Spleen (tissue), 11 donors: ENCODE data around the gene EVI5L. TPM values are rescaled to one million over a fixed set of nuclear protein-coding genes. Genes with fewer than 3 reads are reported as not detected.
A peak's percentile ranks its signal among the peaks of the same experiment; 100 is the strongest.

Source experiments
- DNase-seq: peaks from one replicate; pipeline ENCODE4 v3.0.0-alpha.2; 2020
- H3K27ac ChIP-seq, 8 donors: fragments of 200-600 bp; sonication (generic) in 7 of 8; 1 replicate in 4 of 8; 2 replicates in 4 of 8; pipeline versions ENCODE4 v1.5.0 to v1.8.0; 2016 to 2021; ENCODE audit warnings: inconsistent platforms in 4 of 8, mild to moderate bottlenecking in 4 of 8, moderate library complexity in 1 of 8
- H3K27me3 ChIP-seq, 7 donors: fragments of 200-600 bp; sonication (generic) in 6 of 7; replicated peaks in 1 of 7; 1 replicate in 4 of 7; 2 replicates in 3 of 7; pipeline versions ENCODE4 v1.5.0 to v1.8.0; 2016 to 2021; ENCODE audit warnings: inconsistent platforms in 3 of 7, mild to moderate bottlenecking in 1 of 7
- H3K36me3 ChIP-seq, 6 donors: fragments of 200-600 bp; sonication (generic) in 5 of 6; 1 replicate in 4 of 6; 2 replicates in 2 of 6; pipeline versions ENCODE4 v1.5.0 to v1.8.0; 2016 to 2021; ENCODE audit warnings: inconsistent platforms in 2 of 6
- H3K4me1 ChIP-seq, 6 donors: fragments of 200-600 bp; sonication (generic) in 5 of 6; 1 replicate in 3 of 6; 2 replicates in 3 of 6; pipeline versions ENCODE4 v1.5.0 to v1.8.0; 2016 to 2021; ENCODE audit warnings: inconsistent platforms in 3 of 6
- H3K4me3 ChIP-seq, 8 donors: fragments of 200-600 bp; sonication (generic) in 7 of 8; 1 replicate in 4 of 8; 2 replicates in 4 of 8; pipeline versions ENCODE4 v1.5.0 to v1.8.0; 2016 to 2021; ENCODE audit warnings: inconsistent platforms in 4 of 8, mild to moderate bottlenecking in 4 of 8, moderate library complexity in 2 of 8
- H3K9me3 ChIP-seq, 8 donors: fragments of 200-600 bp; sonication (generic) in 7 of 8; 1 replicate in 4 of 8; 2 replicates in 4 of 8; pipeline versions ENCODE4 v1.5.0 to v1.8.0; 2016 to 2021; ENCODE audit warnings: inconsistent platforms in 4 of 8
- POLR2A ChIP-seq, 3 donors: fragments of 450-650 bp; IDR thresholded peaks; one replicate each; pipeline ENCODE4 v1.5.1; 2017; ENCODE audit warnings: antibody characterized with exemption in 3 of 3, mild to moderate bottlenecking in 1 of 3
- POLR2AphosphoS5 ChIP-seq, 3 donors: sonication (generic); formaldehyde crosslinking; IDR thresholded peaks; one replicate each; pipeline ENCODE4 v1.5.1; 2017; ENCODE audit warnings: antibody characterized with exemption in 3 of 3
- WGBS, 5 donors: extraction: QIAGEN DNeasy Blood & Tissue Kit in 3 of 5; methylation state at CpG; one replicate each; pipeline versions ENCODE4 v1.1.5 to v1.1.7; 2013 to 2018; 5-methylcytosine and 5-hydroxymethylcytosine counted together
- intact Hi-C: fragments of 100-400 bp; cut with DNase I; formaldehyde crosslinking; loops from one replicate; pipeline ENCODE4 v1.15.0; 2023; ENCODE audit warnings: low total_unique reads
- polyA plus RNA-seq, 3 donors: library from polyadenylated mRNA; stranded (reverse); fragments of 200-250 nt; gene quantifications; one replicate each; pipeline ENCODE4 v1.2.1, GENCODE V29; 2013
- total RNA-seq, 7 donors: library from RNA; depleted of rRNA in 3 of 7; stranded (reverse); fragments of >200 nt in 3 of 7; fragmentation: NEBNext Ultra II Directional in 4 of 7; extraction: Animal tissue kit (Norgen Biotek cat#: 25700) in 4 of 7; gene quantifications; one replicate each; pipeline versions ENCODE4 v1.1.0 to v1.2.1, GENCODE V29; 2016 to 2021
- TF ChIP-seq, protein P1 (sequence below), 11 experiments: fragments of 200-600 bp in 7 of 11; fragments of 450-650 bp in 4 of 11; sonication (generic) in 4 of 11; IDR thresholded peaks in 8 of 11; conservative IDR thresholded peaks in 3 of 11; 1 replicate in 7 of 11; 2 replicates in 4 of 11; pipeline versions ENCODE4 v1.4.0 to v1.8.0; 2016 to 2021; ENCODE audit warnings: antibody characterized with exemption in 11 of 11, inconsistent platforms in 4 of 11, mild to moderate bottlenecking in 1 of 11
- donor health status: healthy with polysubstance abuse.
- donor health status: DM: no; HTN: no; CAD: no; lungs with moderate emphysema.
- donor health status: DM: no; HTN: no; CAD: no.
- donor health status: Bipolar disorder and iron deficiency.
- donor health status: healthy.
- donor health status: DM: no; HTN: no; CAD: no.
- donor health status: DM: yes; HTN: yes; CAD: no.

EVI5L gene
- total and polyA plus RNA-seq, 10 donors: 3.7 to 22.8 (median 11.9) TPM

DNA sequence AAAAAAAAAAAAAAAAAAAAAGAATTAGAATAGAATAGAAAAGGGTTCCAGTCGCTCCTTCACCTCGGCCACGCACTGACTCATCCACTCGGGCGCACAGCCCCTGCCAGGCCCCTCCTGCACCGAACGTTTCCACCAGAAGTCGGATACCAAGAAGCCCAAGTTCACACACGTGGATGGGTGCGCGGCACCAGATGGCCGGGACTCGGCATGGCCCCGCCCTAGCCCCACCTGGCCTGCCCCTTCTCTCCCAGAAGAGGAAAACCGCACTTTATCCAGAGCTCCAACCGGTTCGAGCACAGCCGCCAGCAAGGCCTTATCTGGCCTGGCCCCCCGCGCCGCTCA, 38.3 kb downstream of the EVI5L start:
- Histone ChIP-seq H3K27ac (peak overlapping the region in 1 of 8 donors; percentile 87), H3K4me3 (peak overlapping the region in 6 of 8 donors; percentile 33 to 74 (median 48)), H3K36me3 (peaks cover 0 to 8% (median 0%) of the 10 kb centered on the region in 6 donors), H3K27me3 (peaks cover 0 to 88% (median 40%) of the 10 kb centered on the region in 7 donors), H3K9me3 (peaks cover 0 to 3% (median 0%) of the 10 kb centered on the region in 8 donors), H3K4me1 (peaks cover 8 to 67% (median 46%) of the 10 kb centered on the region in 6 donors)
- no peak for DNase-seq
- 8 to 26% (median 18%) methylated on average over 14 to 21 of the region's 21 CpGs for WGBS, 5 donors
- TF ChIP-seq, protein P1, sequence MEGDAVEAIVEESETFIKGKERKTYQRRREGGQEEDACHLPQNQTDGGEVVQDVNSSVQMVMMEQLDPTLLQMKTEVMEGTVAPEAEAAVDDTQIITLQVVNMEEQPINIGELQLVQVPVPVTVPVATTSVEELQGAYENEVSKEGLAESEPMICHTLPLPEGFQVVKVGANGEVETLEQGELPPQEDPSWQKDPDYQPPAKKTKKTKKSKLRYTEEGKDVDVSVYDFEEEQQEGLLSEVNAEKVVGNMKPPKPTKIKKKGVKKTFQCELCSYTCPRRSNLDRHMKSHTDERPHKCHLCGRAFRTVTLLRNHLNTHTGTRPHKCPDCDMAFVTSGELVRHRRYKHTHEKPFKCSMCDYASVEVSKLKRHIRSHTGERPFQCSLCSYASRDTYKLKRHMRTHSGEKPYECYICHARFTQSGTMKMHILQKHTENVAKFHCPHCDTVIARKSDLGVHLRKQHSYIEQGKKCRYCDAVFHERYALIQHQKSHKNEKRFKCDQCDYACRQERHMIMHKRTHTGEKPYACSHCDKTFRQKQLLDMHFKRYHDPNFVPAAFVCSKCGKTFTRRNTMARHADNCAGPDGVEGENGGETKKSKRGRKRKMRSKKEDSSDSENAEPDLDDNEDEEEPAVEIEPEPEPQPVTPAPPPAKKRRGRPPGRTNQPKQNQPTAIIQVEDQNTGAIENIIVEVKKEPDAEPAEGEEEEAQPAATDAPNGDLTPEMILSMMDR (IDR thresholded peaks at IDR 0.05 in 8 of 11, conservative IDR thresholded peaks at IDR 0.05 in 3 of 11): no peak
- TF ChIP-seq POLR2A (IDR thresholded peaks at IDR 0.05) (no peak), POLR2AphosphoS5 (IDR thresholded peaks at IDR 0.05) (no peak)
- intact Hi-C loops: no loop called here

GRCh38 chr19:7868671-7869452, 38.8 kb downstream of the EVI5L start:
- WGBS, 5 donors: 1 to 4% (median 1%) methylated on average over 19 to 67 of the region's 67 CpGs
- Histone ChIP-seq H3K4me3 (peak overlapping the region; percentile 29 to 74 (median 45)), H3K27me3 (peaks cover under 1 to 88% (median 40%) of the 10 kb centered on the region in 7 donors), H3K36me3 (peaks cover 0 to 3% (median 0%) of the 10 kb centered on the region in 6 donors), H3K4me1 (peaks cover 9 to 69% (median 50%) of the 10 kb centered on the region in 6 donors), H3K9me3 (peaks cover 0 to 3% (median 0%) of the 10 kb centered on the region in 8 donors), H3K27ac (peak overlapping the region in 7 of 8 donors; percentile 36 to 87 (median 53))
- intact Hi-C loops: no loop called here
- DNase-seq: peak; percentile 96
- TF ChIP-seq POLR2AphosphoS5 (IDR thresholded peaks at IDR 0.05) (peak in 2 of 3 donors; percentile 20 to 40), POLR2A (IDR thresholded peaks at IDR 0.05) (no peak)
- TF ChIP-seq, protein P1 (IDR thresholded peaks at IDR 0.05 in 8 of 11, conservative IDR thresholded peaks at IDR 0.05 in 3 of 11): peak in 9 of 11 experiments; percentile 34 to 98 (median 94)

- Histone ChIP-seq H3K27me3 (peaks cover 2 to 88% (median 40%) of the 10 kb centered on the region in 7 donors), H3K4me3 (peak overlapping the region; percentile 29 to 74 (median 45)), H3K4me1 (peaks cover 10 to 73% (median 55%) of the 10 kb centered on the region in 6 donors), H3K27ac (peak overlapping the region in 7 of 8 donors; percentile 36 to 87 (median 53)), H3K36me3 (no peaks in the 10 kb centered on the region), H3K9me3 (peaks cover 0 to 3% (median 0%) of the 10 kb centered on the region in 8 donors)
- TF ChIP-seq POLR2AphosphoS5 (IDR thresholded peaks at IDR 0.05) (no peak), POLR2A (IDR thresholded peaks at IDR 0.05) (no peak)
- TF ChIP-seq, protein P1 (IDR thresholded peaks at IDR 0.05 in 8 of 11, conservative IDR thresholded peaks at IDR 0.05 in 3 of 11): peak in 9 of 11 experiments; percentile 16 to 79 (median 54)
- WGBS, 5 donors: 1 to 17% (median 2%) methylated on average over 2 to 47 of the region's 47 CpGs
- intact Hi-C loops: no loop called here
- peak; percentile 93 for DNase-seq
Observed at GRCh38 chr19:7869453-7869909, 39.5 kb downstream of the EVI5L start.
